ENCODE data around the gene GSTCD.

DNA sequence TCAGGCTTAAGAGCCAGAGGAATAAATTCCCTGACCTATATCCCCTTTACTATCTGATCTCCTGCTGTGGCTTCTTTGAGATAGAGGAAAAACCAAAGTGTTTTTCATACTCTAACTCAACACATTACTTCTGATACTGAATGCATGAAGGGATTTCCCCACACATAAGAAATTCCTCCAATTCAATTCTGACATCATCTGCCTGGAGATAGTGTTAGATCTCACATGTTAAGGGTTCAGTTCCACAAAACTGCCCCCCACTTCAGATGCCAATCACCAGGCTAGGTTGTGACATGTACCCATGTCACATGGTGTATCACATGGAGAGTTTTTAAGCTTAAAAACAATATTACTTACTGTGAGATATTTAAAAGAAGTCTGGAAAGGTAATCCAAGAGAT lies 46.8 kb downstream of the GSTCD start:
- TF ChIP-seq SUZ12 (IDR thresholded peaks at IDR 0.05) (no peak), SP1 (IDR thresholded peaks at IDR 0.05) (no peak), TARDBP (IDR thresholded peaks at IDR 0.05) (no peak), FOXK2 (IDR thresholded peaks at IDR 0.05) (no peak), ARNT (IDR thresholded peaks at IDR 0.05) (no peak), HDGF (IDR thresholded peaks at IDR 0.05; ENCODE audit: borderline replicate concordance) (no peak), BHLHE40 (IDR thresholded peaks at IDR 0.05; ENCODE audit: borderline replicate concordance) (no peak), FOXM1 (IDR thresholded peaks at IDR 0.05; ENCODE audit: borderline replicate concordance) (no peak), NFRKB (IDR thresholded peaks at IDR 0.05) (no peak), ELF4 (IDR thresholded peaks at IDR 0.05) (no peak), ZNF384 (IDR thresholded peaks at IDR 0.05) (no peak), FOXA1 (IDR thresholded peaks at IDR 0.05) (no peak), L3MBTL2 (conservative IDR thresholded peaks at IDR 0.05) (no peak)
- TF ChIP-seq, protein P1, sequence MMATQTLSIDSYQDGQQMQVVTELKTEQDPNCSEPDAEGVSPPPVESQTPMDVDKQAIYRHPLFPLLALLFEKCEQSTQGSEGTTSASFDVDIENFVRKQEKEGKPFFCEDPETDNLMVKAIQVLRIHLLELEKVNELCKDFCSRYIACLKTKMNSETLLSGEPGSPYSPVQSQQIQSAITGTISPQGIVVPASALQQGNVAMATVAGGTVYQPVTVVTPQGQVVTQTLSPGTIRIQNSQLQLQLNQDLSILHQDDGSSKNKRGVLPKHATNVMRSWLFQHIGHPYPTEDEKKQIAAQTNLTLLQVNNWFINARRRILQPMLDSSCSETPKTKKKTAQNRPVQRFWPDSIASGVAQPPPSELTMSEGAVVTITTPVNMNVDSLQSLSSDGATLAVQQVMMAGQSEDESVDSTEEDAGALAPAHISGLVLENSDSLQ (IDR thresholded peaks at IDR 0.05) = no peak
